HG03097 (cell line): ENCODE data around the gene CMSS1.
"Not testable (repeated sequence)": the region's sequence is repeated elsewhere in the genome, so short reads cannot be mapped to it uniquely, and the experiment has no call there.

Experiments used
- ATAC-seq: cut with Tn5 transposase; IDR thresholded peaks from one replicate; pipeline ENCODE4 v1.9.1; 2021; ENCODE audit not compliant: unreplicated experiment, low FRiP score

CMSS1 gene

DNA sequence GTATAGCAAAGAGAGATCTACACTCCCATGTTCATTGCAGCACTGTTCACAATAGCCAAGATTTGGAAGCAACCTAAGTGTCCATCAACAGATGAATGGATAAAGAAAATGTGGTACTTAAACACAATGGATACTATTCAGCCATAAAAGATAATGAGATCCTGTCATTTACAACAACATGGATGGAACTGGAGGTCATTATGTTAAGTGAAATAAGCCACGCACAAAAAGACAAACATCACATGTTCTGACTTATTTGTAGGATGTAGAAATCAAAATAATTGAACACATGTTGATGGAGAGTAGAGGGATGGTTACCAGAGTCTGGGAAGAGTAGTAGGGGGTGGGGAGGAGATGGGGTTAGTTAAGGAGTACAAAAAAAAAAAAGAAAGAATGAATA is 278.6 kb downstream of the CMSS1 start:
- ATAC-seq = not testable (repeated sequence)

GRCh38 chr3:100096866-100097265 is 279.2 kb downstream of the CMSS1 start:
- ATAC-seq = no peak

GRCh38 chr3:100097919-100098783 is 280.5 kb downstream of the CMSS1 start:
- ATAC-seq = no peak

DNA sequence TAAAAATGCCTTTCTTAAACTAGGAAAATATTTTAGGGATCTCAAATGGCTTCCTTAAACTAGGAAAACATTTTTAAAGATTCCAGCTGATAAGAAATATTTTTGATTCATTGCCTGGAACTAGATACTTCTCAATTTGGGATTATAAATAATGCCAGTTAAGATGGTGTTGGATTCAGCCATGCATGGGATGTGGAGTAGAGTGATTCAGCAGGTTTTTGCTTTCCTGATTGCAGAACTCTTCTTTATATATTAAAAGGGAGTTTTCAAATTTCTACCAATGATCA is 281.1 kb downstream of the CMSS1 start:
- no peak for ATAC-seq

- no peak for ATAC-seq
Observed at GRCh38 chr3:100099621-100100020, 282.0 kb downstream of the CMSS1 start.

GRCh38 chr3:100100425-100100824 is 282.8 kb downstream of the CMSS1 start:
- ATAC-seq = no peak

DNA sequence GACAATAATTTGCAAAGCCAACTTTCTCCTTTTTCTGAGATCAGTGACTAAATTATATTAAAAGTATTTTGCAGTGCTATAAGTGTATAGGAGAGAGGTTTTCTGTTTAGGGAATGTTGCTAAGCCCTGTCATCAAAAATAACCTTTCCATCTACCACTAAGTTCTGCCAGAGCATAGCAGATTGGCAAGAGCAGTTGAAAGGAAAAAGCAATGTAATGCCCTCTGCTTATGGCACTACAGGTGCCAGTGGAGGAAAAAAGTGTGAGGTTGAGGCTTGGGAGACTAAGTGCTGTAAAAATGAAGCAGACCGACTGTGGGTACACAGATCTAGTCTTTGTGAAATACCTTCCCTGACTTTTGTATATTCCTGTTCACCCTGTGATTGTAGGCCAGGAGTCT is 285.1 kb downstream of the CMSS1 start:
- no peak for ATAC-seq

- peak; percentile 79 for ATAC-seq
Observed at GRCh38 chr3:100103558-100104441, 286.1 kb downstream of the CMSS1 start.

GRCh38 chr3:100104442-100104798 is 286.8 kb downstream of the CMSS1 start:
- peak; percentile 34 for ATAC-seq

- no peak for ATAC-seq
Observed at GRCh38 chr3:100104817-100105413, 287.3 kb downstream of the CMSS1 start.

DNA sequence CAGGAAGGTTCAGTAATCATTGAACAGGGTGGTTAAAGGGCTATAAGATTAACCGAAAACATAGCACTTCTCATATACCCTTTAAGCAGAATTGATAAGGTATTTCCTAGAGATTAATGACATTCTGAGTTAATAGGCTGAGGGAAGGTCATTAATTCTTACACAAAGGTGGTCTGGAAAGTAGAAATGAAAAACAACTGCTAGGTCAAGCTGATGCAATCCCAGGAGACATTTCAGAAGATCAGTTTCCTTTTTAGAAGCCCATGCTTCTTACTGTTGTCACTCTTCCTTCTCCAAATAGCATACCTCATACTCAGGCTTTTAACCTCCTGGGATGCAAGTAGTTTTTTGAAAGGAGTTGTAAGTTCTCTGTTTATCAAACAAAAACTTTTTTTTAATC is 287.8 kb downstream of the CMSS1 start:
- peak; percentile 37 for ATAC-seq

GRCh38 chr3:100106094-100106493 is 288.4 kb downstream of the CMSS1 start:
- ATAC-seq = no peak

DNA sequence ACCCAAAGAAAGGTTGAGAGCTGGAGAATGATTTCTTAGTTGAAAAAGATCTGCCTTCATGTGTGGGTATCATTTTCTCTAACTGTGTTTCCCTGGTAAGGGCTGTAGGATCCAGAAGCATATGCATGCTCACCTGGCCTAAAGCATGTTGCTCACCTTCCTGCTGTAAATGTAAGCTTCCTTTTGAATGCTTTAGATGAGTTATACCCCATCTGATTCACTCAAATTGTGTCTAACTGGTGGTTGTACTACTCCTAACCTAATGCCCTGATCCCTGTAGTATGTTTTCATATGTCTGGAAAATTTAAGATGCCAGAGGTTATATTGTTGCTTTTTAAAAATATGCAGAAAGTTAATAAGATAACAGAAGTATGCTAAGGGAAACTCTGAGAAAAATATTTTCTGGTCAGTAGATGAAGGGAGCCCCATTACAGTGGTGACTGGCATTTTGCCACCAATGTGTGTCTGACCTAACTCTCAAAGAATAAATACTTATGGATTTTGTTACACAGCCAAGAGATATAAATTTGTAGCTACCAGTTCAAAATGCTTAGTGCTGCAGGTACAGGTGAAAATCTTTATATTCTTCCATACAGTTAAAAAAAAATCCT is 289.0 kb downstream of the CMSS1 start:
- ATAC-seq = no peak

DNA sequence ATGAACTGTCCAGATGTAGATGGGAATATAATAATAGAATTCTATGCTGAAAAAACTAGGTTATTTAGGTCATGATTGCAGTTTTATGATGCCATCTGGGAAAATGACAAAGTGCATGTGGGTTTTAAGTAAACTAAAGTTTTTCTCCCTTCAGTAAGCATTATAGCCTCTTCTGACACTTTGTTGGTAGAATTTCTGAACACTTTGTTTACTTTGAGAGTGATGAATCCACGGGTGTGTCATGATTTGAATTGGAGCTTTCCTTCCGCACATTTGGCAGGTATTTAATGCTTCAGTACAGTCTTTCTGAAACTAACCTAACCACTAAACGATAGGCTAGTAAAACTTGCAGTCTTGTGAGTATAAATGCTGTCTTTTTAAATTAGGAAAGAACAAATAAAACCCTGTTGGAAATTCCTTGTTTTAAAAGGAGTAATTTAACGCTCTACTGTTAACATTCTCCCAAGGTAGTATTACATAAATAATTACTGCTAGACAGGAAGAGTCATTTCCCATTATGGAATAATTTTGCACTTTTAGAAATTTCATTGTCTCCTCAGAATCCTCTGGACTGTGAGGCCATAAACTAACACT is 289.7 kb downstream of the CMSS1 start:
- no peak for ATAC-seq

GRCh38 chr3:100108464-100109079 is 290.9 kb downstream of the CMSS1 start:
- no peak for ATAC-seq

GRCh38 chr3:100110162-100110561 is 292.5 kb downstream of the CMSS1 start:
- no peak for ATAC-seq

GRCh38 chr3:100111728-100112127 is 294.1 kb downstream of the CMSS1 start:
- ATAC-seq = no peak

GRCh38 chr3:100113723-100114412 is 296.2 kb downstream of the CMSS1 start:
- no peak for ATAC-seq

- no peak for ATAC-seq
Observed at GRCh38 chr3:100114413-100115030, 296.9 kb downstream of the CMSS1 start, which contains the start of gene FILIP1L. FILIP1L (minus strand) TSS chr3:100114501.
